ENCODE measurements around the gene ABCB1. TPM values are rescaled to one million over a fixed set of nuclear protein-coding genes. Genes with fewer than 3 reads are reported as not detected.

ABCB1 gene
- total RNA-seq, 4 donors from 2014 or later, result 43.7 to 394 (median 285) TPM

DNA sequence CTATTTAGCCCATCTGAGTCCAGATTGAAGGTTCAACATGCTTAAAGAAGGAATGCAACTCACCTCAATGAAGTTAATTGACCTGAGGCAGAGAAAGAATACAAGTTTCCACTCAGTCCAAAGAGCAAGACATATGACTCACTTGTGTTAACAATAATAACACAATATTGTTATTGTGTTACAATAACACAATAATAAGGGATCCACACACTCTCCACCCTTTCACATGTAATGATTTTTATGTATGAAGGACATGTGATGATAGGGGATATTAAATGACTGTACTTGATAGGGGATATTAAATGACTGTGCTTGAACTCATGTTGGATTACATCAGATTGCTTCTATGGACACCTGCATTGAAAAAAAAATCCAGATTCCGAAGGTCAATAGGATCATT lies 3.6 kb upstream of the ABCB1 start:
- no peaks in the 10 kb centered on the region for H3K36me3 ChIP-seq
- H3K4me1 ChIP-seq, result peaks cover 0 to 11% (median 0%) of the 10 kb centered on the region in 4 donors
- TF ChIP-seq POLR2A (IDR thresholded peaks at IDR 0.05), result no peak
- TF ChIP-seq, protein P1, sequence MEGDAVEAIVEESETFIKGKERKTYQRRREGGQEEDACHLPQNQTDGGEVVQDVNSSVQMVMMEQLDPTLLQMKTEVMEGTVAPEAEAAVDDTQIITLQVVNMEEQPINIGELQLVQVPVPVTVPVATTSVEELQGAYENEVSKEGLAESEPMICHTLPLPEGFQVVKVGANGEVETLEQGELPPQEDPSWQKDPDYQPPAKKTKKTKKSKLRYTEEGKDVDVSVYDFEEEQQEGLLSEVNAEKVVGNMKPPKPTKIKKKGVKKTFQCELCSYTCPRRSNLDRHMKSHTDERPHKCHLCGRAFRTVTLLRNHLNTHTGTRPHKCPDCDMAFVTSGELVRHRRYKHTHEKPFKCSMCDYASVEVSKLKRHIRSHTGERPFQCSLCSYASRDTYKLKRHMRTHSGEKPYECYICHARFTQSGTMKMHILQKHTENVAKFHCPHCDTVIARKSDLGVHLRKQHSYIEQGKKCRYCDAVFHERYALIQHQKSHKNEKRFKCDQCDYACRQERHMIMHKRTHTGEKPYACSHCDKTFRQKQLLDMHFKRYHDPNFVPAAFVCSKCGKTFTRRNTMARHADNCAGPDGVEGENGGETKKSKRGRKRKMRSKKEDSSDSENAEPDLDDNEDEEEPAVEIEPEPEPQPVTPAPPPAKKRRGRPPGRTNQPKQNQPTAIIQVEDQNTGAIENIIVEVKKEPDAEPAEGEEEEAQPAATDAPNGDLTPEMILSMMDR (IDR thresholded peaks at IDR 0.05), result no peak
- DNase-seq, result no peak
- no peaks in the 10 kb centered on the region for H3K27me3 ChIP-seq
- H3K9me3 ChIP-seq, result no peaks in the 10 kb centered on the region
- H3K27ac ChIP-seq, result no peak overlapping the region
- no peak overlapping the region for H3K4me3 ChIP-seq

DNA sequence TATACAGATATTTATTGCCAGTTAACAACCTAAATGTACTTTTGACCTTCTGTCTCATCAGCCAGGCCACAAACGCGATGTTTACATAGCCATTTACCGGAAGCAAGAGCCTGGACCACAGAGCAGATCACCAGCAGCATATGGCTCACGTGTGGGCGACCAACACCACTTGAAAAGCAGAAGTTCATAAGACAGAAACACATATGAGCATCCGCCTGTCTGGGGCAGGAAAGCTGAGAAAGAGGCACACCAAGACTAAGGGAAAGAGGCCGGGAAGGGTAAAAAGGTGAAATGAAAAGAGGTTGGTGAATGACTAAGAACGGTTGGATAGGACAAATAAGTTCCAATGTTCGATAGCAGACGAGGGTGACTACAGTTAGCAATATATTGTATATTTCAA lies 1.3 kb downstream of the ABCB1 start:
- Histone ChIP-seq H3K27ac (peak overlapping the region; percentile 6 to 89 (median 83)), H3K4me3 (peak overlapping the region; percentile 50 to 81 (median 64)), H3K36me3 (no peaks in the 10 kb centered on the region), H3K9me3 (no peaks in the 10 kb centered on the region), H3K4me1 (peaks cover 0 to 32% (median 0%) of the 10 kb centered on the region in 4 donors), H3K27me3 (no peaks in the 10 kb centered on the region)
- TF ChIP-seq, protein P1 (IDR thresholded peaks at IDR 0.05), result no peak
- TF ChIP-seq POLR2A (IDR thresholded peaks at IDR 0.05), result peak; percentile 64 to 70
- peak; percentile 66 to 93 (median 87) for DNase-seq

DNA sequence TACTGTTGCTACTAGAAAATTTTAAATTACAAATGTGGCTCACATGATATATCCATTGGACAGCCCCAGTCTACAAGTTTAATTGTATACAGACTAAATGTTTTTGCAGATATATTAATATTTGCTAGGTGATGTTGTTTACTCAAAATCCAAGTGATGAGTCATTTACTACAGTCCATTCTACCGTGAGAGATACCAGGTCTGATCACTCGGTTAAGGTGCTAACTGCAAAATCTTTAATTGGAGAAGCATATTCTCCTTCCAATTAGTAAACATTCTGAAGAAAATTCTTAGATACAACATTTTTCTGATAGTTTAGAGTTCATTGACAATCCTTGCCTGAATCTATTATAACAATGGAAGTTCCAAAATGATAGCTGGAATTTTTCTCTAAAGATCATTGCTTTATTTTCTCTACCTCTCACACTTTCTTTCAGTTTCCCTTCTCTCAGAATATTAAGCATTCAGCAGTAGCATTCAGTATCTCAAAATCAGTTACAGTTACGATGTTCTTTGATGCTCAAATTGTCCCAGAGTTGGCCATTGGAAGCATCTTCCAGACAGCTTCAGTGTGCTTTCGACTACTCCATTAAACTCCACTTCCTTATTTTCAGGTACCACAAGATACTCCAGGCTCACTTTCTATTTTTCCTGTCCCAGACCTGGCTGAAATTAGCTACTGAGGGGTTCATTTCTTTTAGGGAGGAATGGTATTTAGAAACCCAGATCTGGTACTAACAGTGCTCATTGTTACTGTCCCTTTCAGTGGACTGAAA lies 2.3 kb downstream of the ABCB1 start:
- DNase-seq, result no peak
- Histone ChIP-seq H3K4me1 (peaks cover 0 to 28% (median 0%) of the 10 kb centered on the region in 4 donors), H3K27me3 (no peaks in the 10 kb centered on the region), H3K9me3 (no peaks in the 10 kb centered on the region), H3K36me3 (no peaks in the 10 kb centered on the region), H3K4me3 (peak overlapping the region in 3 of 4 donors; percentile 50 to 81 (median 76)), H3K27ac (peak overlapping the region in 3 of 4 donors; percentile 23 to 88 (median 78))
- TF ChIP-seq POLR2A (IDR thresholded peaks at IDR 0.05), result no peak
- TF ChIP-seq, protein P1 (IDR thresholded peaks at IDR 0.05), result no peak

DNA sequence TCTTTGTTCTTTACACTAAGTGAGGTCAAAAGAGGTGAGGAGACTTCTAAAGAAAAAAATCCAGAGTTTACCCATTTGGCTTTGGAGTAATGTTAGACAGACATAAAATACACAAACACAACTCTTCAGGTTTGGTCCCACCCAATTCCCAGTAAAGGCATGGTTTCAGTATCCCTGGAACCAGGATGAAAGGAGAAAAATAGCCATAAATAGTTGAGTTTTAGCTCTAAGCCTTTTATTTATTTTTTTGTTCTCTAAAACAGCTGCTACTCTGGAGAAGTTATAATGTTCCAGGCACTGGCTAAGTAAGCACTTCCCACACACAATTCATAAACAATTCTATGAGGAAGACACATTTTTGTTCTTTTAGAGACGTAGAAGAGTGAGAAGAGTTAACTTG lies 4.0 kb downstream of the ABCB1 start:
- DNase-seq, result no peak
- Histone ChIP-seq H3K4me3 (no peak overlapping the region), H3K9me3 (no peaks in the 10 kb centered on the region), H3K27me3 (no peaks in the 10 kb centered on the region), H3K36me3 (no peaks in the 10 kb centered on the region), H3K4me1 (peaks cover 0 to 39% (median 0%) of the 10 kb centered on the region in 4 donors), H3K27ac (no peak overlapping the region)
- TF ChIP-seq POLR2A (IDR thresholded peaks at IDR 0.05), result no peak
- TF ChIP-seq, protein P1 (IDR thresholded peaks at IDR 0.05), result no peak

DNA sequence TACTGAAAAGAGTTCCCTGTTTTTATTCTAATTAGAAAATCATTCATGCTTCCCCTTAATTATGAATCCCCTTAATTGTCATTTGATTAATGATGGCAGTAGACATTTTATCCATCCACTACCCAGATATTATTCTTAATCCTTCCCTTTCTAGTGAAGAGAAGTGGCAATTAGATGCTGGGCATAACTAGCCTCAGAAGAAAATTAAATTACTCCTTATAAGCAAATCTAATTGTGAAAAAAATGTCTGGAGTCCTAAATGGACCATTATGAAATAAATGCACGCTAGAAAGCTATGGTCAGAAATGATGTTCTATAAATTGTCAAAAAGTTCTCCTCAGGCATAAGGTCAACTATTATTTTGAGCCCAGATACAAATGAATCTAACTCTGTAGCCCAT lies 4.5 kb downstream of the ABCB1 start:
- Histone ChIP-seq H3K27me3 (no peaks in the 10 kb centered on the region), H3K4me1 (peaks cover 0 to 43% (median 0%) of the 10 kb centered on the region in 4 donors), H3K9me3 (no peaks in the 10 kb centered on the region), H3K36me3 (no peaks in the 10 kb centered on the region), H3K4me3 (no peak overlapping the region), H3K27ac (no peak overlapping the region)
- TF ChIP-seq, protein P1 (IDR thresholded peaks at IDR 0.05), result no peak
- TF ChIP-seq POLR2A (IDR thresholded peaks at IDR 0.05), result no peak
- DNase-seq, result no peak

All from Peyer's patch (tissue), 4 donors.